Stimulated activated CD8-positive, alpha-beta memory T cell treated with anti-CD3 and anti-CD28 coated beads, Interleukin-7, amount 100 ng/mL, for 4 hours (primary cell): ENCODE results near the gene SIDT1.
"Not testable (repeated sequence)": the region's sequence is repeated elsewhere in the genome, so short reads cannot be mapped to it uniquely, and the experiment has no call there.

Experiments used
- DNase-seq, 2 donors: peaks; one replicate each; pipeline ENCODE4 v3.0.0-alpha.2; 2020; ENCODE audit warnings: low read depth in 2 of 2

The SIDT1 gene

GRCh38 chr3:113634782-113635474 lies 102.6 kb downstream of the SIDT1 start:
- no peak for DNase-seq

- not testable (repeated sequence) for DNase-seq
Observed at GRCh38 chr3:113636034-113636433, 103.7 kb downstream of the SIDT1 start.

DNA sequence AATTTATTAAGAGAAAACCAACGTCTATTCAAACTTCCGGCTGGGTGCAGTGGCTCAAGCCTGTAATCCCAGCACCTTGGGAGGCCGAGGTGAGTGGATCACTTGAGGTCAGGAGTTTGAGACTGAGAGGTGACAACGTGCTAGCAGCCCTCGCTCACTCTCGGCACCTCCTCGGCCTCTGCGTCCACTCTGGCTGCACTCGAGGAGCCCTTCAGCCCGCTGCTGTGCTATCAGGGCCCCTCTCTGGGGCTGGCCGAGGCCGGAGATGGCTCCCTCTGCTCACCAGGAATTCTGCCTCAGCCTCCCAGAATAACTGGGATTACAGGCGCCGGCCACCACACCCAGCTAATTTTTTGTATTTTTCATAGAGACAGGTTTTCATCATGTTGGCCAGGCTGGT lies 105.4 kb downstream of the SIDT1 start:
- no peak for DNase-seq

GRCh38 chr3:113638910-113639309 lies 106.6 kb downstream of the SIDT1 start:
- DNase-seq = no peak

DNA sequence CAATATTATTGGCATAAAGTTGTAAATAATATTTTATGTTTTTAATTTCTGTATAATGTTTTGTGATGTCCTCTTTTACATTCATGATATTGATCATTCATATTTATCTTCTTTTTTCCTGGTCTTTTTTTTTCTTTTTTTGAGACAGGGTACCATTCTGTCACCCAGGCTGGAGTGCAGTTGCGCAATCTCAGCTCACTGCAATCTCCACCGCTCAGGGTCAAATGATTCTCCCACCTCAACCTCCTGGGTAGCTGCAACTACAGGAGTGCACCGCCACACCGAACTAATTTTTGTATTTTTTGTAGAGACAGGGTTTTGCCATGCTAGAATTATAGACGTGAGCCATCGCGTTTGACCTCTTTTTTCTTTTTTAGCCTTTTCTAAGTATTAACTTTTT lies 111.2 kb downstream of the SIDT1 start:
- no peak for DNase-seq

- DNase-seq = no peak
Observed at GRCh38 chr3:113648524-113648923, 116.2 kb downstream of the SIDT1 start.

DNA sequence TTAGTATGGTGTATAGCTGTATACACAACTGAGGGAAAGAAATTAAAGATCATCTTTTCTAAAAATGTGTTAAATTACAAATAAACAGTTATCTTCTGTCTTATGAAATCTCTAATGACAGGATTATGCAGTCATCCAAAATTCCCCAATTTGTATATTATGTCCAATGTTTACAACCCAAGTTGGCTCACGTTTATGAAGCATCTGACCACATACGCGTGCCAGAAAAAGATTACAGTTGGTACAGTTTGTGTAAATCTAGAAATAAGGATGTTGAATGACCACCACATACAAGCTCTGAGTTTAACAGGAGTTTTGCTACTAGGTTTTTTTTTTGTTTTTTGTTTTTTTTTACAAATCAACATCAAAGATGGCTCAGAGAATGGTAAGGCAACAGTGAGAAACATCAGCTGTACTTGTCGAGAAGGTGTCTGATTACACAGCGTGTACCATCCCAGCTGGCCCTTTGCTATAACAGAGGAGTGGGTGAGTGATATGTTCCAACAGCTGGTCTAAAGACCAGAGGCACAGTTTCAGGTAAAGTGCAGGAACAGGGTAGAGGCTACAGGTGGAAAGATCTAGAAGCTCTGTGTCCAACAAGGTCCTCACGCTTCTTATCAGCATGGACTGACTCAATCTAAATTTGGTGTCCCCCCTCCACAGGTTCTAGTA lies 117.0 kb downstream of the SIDT1 start:
- no peak for DNase-seq

DNA sequence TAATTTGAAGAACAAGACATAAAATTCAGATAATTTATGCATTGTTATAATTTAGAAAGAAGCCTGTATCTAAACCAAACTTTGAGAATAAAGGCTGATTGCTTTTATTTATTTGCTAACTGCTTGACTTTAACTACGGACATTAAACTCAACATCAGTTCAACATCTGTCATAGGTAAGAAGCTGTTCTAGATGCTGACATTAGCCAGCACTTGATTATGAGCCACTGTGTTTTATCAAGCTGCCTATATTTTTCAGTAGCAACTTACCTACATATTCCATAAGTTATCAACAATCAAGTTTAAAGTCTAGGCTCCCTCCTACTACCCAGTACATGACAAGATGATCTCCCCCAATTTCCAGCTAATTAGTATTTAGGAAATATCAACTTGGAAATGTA lies 122.0 kb downstream of the SIDT1 start:
- no peak for DNase-seq

DNA sequence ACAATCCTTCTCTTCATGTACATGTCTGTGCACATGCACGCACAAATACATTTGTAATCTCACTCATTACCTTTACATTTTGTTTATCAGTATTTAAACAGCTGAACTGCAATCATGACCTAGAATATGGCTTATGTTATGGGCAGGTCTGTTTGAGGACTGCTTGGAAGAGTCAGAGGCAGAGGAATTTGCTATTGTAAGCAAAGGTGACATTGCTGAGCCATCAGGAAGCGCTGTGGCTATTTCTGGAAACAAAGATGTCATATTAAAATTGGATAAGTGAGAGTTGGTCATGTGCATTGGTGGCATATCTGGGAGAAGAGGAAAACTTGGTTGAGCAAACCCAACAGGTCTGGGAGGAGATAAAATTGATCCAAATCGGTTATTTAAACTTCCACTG lies 122.5 kb downstream of the SIDT1 start:
- DNase-seq = no peak

DNA sequence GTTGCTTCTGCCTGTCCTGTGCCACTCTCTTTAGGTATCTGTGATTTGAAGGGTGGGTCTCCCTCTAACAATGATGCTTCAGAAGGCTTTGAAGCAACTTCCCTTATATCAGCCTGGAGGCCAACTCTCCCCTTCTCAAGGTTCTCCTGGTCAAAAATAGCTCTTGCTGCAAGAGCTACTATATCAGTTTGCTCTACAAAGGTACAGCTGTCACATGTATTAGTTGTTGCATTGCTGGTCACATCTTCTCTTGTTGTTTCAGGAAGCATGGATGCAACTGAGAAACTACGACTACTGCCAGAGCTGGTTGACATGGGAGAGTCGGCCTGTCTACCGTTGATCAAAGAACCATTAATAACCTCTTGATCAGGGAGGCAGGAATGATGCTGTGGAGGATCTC lies 125.8 kb downstream of the SIDT1 start:
- DNase-seq = no peak

- DNase-seq = no peak
Observed at GRCh38 chr3:113659101-113659541, 126.8 kb downstream of the SIDT1 start.

DNA sequence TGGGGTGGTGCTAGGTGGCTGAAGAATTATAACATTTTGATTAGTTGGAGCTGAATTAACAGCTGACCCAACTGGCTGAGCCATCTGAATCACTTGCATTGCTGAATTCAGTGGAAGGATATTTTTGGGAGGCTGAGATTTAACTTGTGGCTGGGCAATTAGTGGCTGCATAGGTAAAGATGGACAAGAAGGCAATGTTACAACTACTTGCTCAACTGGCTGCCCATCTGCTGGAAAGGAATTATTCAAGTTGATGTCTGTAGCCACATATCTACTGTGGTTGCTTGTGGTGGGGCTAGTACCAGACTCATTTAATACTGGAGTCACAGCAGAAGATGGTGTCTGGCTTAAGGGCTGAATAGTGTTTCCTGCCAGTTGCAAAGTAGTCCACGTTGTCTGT lies 127.6 kb downstream of the SIDT1 start:
- no peak for DNase-seq

DNA sequence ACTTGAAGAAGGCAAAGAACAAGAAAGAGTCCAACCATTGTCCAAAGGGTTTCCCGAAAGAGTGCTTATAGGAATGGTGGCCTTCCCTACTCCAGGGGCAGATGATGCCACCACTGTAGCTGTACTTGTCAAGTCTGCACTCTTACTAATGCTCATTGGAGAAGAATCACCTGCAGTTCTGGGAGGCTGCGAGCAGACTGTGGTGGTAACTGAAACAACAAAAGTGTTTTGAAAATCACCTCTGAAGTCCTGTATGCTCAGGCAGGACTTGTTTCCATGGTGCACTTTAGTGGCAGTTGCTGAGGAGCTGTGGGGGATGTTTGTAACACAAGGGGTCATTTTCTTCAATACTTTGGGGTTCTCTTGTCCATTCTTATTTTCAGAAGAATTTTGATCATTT lies 128.1 kb downstream of the SIDT1 start:
- DNase-seq = no peak

DNA sequence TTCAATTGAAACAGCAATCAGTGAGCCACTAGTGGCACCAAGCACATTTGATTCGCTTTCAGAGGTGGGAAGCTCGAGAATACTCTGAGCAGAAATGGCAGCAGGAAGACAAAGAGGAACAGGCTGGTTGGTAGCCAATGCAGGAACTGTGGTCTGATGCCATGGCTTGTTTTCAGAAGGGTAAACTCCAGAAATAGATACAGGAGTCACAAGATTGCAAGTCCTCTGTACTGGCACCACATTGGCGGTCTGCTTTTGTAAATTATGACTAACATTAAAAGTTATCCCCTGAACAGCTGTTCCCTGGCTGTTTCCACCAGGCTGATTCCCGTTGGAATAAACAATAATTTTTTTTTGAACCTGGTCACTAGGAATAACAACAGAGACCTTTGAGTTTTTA lies 128.5 kb downstream of the SIDT1 start:
- no peak for DNase-seq

DNA sequence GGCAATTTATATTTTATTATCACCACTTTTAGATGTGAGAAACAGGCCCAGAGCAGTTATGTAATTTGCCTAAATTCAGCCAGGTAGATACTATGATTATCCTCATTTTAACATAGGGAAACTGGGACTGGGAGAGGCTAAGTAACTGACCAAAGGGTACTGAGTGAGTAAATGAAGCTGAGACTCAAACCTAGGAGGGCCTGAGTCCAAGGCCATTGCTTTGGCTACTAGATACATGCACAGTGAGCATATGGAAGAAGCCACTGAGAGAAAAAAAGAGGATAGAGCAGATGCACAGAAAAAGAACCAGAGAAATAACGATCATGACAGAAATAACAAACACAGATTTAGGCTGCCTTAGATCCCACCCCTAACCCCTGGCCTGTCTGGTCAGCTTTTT lies 130.5 kb downstream of the SIDT1 start:
- DNase-seq = no peak

DNA sequence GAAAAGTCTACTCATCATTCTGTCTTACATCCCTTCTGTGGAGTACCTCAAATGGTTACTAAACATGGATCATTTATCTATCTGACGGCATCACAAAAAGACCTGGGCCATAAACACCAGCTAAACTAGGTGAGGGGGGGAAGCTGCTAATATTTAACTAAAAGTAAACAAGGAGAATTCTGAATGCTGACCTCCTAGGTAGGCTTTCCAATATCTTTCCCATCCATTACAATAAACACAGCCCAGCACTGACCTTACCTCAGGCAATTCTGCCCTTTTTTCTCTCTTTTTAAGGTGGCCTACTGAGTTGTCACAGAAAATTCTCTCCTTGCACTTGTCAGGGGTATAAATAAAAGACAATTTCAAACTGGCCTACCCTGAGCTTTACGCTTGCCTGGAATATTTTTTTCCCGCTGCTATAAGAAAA lies 131.0 kb downstream of the SIDT1 start:
- DNase-seq = no peak

GRCh38 chr3:113663761-113664160 lies 131.4 kb downstream of the SIDT1 start:
- no peak for DNase-seq

- DNase-seq = no peak
Observed at GRCh38 chr3:113664523-113665094, 132.3 kb downstream of the SIDT1 start.

DNA sequence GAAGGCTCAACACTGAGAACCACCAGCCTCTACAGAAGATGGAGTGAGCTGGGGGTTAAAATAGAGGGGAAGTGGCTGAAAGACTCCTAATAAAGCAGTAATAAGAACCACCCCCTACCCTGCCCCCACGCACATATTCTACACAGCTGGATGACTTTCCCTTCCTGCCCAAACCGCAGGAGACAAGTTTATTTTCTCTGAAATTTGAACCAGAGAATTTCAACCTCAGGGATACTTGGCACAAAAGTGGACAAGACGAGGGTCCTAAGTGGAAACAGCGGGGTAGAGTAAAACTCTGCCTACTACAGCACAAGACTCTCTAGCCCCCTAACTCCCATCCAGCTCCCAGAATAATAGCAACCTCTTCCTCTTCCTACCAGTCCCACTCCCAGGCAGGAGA lies 135.7 kb downstream of the SIDT1 start:
- no peak for DNase-seq

DNA sequence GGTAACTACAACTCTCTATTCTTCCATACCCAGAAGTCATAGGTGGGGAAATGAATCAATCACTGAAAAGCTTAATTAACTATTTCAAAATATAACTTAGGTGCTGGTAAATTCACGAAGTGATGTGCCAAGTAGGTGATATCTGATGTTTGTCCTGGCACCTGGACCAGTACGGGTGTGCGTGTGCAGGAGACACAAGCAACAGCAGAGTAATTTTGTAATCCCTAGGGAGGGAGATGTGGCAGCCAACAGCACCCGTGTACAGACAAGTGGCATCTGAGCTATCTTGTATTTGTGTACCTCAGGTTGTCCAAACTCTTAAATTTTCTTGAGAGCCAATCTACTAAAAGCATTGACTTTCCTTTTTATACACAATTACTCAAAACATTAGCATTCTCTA lies 141.2 kb downstream of the SIDT1 start:
- no peak for DNase-seq

DNA sequence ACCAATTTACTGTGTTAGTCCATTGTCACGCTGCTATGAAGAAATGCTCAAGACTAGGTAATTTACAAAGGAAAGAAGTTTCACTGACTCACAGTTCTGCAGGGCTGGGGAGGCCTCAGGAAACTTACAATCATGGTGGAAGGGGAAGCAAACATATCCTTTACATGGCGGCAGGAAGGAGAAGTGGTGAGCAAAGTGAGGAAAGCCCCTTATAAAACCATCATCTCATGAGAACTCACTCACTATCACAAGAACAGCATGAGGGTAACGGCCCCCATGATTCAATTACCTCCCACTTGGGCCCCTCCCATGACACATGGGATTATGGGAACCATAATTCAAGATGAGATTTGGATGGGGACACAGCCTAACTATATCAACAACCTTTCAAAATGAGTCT lies 143.9 kb downstream of the SIDT1 start:
- no peak for DNase-seq

GRCh38 chr3:113677737-113678136 lies 145.4 kb downstream of the SIDT1 start:
- no peak for DNase-seq

DNA sequence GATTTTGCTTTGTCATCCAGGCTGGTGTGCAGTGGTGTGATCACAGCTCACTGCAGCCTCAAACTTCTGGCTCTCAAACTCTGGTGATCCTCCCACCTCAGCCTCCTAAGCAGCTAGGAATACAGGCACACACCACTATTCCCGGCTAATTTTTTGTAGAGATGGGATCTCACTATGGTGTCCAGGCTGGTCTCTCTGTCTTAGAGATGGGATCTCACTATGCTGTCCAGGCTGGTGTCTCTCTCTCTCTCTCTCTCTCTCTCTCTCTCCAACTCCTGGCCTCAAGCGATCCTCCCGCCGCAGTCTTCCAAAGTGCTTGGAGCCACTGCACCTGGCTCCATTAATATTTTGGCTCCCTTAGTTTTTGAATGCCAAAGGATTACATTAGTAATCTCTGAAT lies 146.4 kb downstream of the SIDT1 start:
- DNase-seq = no peak
